GM19351 (cell line): ENCODE measurements around the gene CARNS1.
A peak's percentile ranks its signal among the peaks of the same experiment; 100 is the strongest.
"Not testable (repeated sequence)": the region's sequence is repeated elsewhere in the genome, so short reads cannot be mapped to it uniquely, and the experiment has no call there.

Experiments used
- ATAC-seq: cut with Tn5 transposase; IDR thresholded peaks from one replicate; pipeline ENCODE4 v1.9.1; 2021; ENCODE audit warnings: mild to moderate bottlenecking, moderate library complexity; ENCODE audit not compliant: unreplicated experiment

Gene CARNS1

DNA sequence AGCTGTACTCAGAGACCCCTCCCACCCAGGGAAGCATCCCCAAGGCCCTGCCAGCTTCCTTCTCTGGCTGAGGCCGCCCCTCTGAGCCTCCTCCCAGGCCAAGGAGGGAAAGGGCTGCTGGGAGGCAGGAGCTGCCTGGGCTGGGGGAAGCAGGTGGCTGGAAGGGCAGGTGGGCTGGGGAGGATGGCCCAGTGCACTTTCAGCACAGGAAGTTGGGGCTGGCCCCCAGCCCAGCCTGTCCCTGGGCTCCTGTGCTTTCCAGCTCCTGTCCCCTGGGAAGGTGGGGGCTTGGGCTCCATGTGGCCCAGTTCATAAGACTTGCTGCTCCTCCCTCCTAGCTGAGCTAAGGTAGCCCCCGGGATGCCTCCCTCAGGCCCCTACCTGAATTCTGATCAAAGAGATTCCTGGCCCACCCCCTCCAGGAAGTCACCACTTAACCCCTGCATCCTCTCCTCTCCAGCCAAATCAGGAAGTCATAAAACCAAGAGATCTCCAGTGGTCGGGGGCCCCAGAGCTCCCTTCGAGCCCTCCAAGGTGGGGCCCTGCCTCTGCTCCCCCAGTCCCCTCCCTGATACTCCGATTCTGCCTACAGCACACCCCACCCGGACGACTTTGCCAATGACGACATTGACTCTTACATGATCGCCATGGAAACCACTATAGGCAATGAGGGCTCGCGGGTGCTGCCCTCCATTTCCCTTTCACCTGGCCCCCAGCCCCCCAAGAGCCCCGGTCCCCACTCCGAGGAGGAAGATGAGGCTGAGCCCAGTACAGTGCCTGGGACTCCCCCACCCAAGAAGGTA is 18.7 kb upstream of the CARNS1 start:
- ATAC-seq, result no peak

DNA sequence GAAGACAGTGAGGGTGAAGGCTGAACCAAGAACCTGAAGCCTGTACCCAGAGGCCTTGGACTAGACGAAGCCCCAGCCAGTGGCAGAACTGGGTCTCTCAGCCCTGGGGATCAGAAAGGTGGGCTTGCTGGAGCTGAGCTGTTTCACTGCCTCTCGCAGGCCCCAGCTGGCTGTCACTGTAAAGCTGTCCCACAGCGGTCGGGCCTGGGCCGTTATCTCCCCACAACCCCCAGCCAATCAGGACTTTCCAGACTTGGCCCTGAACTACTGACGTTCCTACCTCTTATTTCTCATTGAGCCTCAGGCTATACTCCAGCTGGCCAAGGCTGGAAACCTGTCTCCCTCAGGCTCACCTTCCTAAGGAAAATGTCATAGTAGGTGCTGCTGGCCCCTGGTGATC is 17.9 kb upstream of the CARNS1 start:
- ATAC-seq, result no peak

DNA sequence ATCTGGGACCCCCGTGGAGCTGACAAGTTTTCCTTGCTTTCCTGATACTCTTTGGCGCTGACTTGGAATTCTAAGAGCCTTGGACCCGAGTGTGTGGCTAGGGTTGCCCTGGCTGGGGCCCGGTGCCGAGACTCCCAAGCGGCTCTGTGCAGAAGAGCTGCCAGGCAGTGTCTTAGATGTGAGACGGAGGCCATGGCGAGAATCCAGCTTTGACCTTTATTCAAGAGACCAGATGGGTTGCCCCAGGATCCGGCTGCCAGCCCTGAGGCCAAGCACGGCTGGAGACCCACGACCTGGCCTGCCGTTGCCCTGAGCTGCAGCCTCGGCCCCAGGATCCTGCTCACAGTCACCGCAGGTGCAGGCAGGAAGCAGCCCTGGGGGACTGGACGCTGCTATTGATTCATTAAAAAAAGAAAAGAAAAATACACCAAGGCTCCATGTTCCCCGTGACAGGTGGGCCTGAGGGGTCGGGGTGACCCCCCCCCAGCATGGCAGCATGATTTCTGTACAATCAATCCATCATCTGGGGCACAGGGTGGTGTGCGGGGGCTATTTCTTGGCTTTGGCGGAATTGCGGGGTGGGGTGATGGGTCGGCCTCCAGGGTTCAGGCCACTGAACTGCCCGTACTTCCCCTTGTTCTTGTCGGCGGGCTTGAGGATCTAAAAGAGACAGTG is 17.4 kb upstream of the CARNS1 start:
- no peak for ATAC-seq

DNA sequence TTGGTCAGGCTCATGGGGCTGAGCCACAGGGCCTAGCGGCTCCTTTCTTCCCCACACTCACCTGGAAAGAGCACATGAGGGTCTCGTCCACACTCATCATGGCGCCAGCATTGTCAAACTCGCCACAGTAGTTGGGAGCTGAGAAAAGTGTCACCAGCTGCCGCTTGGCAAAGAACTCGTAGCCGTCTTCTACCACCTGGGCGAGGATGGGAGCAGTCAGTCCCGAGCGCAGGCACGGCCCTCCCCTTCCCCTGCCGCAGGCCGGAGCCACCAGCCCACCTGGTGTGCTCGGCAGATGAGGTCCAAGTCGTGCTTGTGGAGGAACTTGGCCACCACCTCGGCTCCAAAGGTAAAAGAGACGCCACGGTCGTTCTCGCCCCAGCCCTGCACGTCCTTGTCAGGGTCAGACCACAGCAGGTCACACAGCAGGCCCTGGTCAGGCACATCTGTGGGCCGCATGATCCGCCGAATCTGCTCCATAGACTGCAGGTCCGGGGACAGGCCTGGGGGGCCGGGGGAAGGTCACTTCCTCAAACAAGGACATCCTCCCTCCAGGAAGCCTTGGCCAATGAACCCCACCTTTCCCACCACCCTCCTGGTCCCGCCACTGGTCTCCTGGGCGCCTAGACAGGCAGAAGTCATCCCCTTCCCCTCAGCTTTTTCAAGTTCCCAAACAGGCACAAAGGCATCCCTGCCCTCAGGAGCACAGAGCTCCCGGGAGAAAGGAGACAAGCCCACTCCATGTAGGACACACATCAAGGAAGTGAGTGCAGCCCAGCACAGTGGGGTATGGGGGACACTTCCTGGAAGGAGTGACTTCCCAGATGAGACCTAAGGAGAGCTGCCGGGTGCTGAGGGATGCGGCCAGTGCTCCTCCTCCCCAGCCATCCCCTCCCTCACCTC is 16.6 kb upstream of the CARNS1 start:
- ATAC-seq, result no peak

DNA sequence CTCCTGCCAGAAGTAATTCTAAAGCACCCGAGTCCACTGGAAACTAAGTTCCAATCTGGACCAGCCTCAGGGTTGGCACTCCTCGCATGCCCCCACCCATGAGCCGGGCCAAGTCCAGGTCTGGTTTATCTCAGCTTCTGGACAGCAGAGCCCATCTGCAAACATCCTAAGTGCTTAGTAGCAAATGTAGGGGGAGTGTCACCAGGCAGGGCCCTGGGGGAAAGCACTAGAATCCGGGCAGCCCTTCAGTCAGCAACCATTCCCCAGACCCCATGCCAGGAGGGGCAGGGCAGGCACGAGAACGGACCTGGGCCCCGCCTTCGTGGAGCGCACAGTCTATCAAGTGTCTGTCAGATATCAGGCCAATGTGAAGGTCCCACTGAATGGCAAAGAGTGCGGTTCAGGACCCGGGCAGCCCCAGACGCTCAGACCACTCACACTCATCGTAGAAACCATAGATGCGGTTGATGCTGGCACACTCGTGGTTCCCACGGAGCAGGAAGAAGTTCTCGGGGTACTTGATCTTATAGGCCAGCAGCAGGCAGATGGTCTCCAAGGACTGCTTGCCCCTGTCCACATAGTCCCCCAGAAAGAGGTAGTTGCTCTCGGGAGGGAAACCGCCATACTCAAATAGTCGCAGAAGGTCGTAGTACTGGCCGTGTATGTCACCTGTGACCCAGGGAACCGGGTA is 15.1 kb upstream of the CARNS1 start:
- no peak for ATAC-seq

DNA sequence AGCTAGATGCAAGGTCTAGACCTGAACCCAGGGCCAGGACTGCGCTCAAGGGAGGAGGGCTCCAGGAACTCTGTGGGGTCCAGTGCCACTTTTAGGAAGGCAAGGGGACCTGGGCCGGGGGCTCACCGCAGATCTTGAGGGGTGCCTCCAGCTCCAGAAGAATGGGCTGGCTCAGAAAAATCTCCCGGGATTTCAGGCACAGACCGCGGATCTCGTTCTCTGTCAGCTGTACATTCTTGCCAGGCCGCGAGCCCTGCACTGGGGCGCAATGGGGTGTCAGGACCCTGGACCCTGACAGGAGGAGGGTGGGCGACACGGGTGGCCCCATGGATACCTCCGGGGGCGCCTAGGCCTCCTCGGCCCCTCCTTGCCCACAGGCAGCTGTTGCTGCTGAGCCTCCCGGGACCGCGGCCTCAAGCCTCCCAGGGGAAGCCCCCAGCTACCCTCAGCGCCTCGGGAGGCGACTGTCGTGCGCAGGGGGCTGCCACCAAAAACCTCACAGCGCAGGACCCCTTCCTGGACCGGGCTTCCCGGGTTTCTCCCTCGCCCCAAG is 14.5 kb upstream of the CARNS1 start:
- ATAC-seq, result peak; percentile 13

DNA sequence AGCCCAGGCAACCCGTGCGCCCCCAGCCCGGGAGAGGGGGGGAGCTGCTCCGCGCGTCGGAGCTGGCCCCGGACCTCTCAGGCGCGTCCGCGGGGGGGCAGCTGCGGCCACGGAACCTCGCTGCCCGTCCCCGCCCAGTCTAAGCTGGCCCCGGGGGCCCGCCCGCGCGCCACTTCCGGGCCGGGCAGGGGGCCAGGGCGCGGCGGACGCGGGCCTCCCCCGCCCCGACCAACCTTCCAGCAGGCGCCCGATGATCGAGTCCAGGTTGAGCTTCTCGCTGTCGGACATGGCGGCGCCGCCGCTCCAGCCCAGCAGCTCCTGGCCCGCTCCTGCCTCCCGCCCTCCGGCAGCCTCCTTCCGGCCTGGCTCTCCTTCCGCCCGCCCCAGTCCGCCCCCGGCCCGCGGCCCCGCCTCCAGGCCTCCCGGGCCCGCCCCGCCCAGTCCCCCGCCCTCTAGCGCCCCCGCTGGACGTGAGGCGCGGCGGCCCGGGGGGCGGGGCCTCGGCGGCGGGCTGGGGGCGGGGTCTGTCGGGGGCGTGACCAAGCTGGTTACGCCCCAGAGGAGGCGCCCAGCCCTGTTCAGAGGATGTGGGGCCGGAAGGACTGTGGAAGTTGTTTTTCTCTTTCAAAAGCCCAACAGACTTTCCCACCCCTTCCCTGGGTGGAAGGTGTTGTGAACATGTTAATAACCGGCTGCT is 13.8 kb upstream of the CARNS1 start, which contains the start of gene PPP1CA:
Gene PPP1CA (minus strand): TSS at position 364 of the 697 bp plus-strand sequence. CDS start 76 bp downstream, at position 288.
- peak; percentile 55 for ATAC-seq

DNA sequence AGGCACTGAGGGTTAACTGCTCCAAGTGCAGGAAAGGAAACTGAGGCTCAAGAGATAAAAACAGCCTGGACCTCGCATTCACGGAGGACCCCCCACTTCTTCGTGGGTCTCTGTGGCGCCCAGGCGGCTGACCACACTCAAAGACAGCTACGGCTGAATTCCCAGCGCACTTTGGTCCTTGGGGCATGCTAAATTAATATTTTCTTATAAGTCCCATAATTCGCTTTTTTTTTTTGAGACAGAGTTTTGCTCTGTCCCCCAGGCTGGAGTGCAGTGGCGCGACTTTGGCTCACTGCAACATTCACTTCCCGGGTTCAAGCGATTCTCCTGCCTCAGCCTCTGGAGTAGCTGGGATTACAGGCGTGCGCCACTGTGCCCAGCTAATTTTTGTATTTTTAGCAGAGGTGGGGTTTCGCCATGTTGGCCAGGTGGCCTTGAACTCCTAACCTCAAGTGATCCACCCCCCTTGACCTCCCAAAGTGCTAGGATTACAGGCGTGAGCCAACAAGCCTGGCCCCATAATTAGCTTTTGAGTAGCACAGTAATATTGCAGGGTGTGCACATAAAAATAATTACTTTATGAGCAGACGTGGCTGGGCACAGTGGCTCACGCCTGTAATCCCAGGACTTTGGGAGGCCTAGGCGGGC is 13.2 kb upstream of the CARNS1 start:
- not testable (repeated sequence) for ATAC-seq

DNA sequence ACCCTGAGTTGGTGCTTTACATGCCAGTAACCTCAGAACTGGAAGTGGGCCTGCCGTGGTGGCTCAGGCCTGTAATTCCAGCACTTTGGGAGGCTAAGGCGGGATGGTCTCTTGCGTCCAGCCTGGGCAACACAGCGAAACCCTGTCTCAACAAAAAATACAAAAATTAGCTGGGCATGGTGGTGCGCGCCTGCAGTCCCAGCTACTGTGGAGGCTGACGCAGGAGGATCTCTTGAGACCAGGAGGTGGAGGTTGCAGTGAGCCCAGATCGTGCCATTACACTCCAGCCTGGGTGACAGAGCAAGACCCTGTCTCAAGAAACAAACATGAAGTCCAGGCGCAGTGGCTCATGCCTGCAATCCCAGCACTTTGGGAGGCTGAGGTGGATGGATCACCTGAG is 12.4 kb upstream of the CARNS1 start:
- ATAC-seq, result not testable (repeated sequence)

DNA sequence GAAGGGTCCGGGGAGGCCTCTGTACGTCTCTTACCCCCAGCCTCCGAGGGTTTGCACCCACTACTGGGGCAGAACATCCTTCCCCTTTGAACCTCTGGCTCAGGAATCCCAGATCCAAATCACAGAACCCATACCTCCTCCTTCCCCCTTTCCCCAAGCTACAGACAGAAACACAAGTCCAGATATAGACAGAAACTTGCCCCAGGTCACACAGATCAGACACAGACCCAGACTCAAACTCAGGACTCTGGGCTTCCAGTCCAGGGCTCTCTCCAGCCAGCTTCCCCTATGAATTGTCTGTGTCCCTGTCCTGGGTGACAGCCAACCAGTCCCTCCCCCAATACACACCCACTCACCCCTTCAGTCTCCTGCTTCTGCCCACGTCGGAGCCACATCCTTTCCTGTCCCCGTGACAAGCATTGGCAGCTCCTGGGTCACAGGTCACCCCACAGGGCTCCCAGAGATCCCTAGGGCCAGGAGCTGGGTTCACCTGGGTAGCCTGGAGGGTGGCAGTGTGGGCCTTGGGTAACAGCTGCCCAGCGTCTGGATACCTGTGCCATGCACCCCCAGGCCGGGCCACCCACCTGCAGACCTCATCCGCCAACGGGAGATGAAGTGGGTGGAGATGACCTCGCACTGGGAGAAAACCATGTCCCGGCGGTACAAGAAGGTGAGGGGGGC is 10.8 kb upstream of the CARNS1 start:
- no peak for ATAC-seq

DNA sequence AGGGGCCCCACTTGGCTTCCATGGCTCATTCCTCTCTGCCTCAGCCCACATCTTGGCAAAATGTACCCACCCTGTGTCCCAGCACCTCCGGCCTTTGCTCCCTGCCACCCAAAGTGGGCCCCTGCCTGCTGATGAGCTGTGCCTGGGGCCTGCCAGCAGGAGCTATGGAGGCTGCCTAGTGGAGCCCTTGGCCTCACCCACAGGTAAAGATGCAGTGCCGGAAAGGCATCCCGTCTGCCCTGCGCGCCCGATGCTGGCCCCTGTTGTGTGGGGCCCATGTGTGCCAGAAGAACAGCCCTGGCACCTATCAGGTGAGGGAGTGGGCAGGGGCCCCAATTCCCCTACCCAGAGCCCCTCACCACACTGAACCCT is 10.3 kb upstream of the CARNS1 start:
- ATAC-seq, result no peak

DNA sequence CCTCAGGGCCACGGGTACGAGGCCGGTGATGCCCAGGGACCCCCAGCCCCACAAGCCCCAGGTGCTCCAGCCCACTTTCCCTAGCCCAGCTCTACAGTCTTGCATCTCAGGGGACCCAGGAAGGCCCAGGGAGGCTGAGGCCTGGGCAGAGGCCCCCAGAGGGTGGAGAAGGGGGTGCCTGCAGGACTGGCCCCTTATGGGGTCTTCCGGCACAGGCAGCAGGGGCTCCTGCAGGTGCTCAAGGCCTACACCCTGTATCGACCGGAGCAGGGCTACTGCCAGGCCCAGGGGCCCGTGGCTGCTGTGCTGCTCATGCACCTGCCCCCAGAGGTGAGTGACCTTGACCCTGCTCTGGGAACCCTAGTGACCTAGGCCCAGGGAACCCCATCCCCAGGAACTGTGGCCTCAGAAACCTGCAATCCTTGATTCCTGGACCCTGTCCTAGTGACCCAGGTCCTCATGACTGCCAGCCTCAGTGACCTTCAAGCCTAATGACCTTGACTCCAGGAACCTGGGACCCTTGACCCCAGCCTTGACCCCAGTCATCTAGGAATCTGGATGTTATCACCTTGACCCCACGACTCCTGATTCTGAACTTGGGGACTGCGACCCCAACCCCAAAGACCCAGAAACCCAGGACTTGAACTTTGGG is 9.7 kb upstream of the CARNS1 start:
- ATAC-seq, result no peak

DNA sequence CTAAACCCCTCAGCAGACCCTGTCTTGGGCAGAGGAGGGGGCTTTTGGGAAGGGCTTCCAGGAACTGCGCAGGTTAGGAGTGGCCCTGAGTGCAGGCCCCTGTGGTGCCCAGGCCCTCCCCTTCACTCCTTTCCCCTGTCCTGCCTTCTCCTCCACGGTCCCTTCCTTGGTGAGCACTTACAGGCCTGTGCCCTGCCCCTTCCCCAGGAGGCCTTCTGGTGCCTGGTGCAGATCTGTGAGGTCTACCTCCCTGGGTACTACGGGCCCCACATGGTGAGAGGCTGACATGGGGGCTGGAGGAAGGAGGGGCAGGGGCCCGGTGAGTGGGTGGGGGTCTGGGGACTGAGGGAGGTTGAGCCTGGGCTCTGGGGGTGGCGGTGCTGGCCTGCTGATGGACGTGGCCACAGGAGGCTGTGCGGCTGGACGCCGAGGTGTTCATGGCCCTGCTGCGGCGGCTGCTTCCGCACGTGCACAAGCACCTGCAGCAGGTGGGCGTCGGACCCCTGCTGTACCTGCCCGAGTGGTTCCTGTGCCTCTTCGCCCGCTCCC is 9.0 kb upstream of the CARNS1 start:
- ATAC-seq, result no peak

DNA sequence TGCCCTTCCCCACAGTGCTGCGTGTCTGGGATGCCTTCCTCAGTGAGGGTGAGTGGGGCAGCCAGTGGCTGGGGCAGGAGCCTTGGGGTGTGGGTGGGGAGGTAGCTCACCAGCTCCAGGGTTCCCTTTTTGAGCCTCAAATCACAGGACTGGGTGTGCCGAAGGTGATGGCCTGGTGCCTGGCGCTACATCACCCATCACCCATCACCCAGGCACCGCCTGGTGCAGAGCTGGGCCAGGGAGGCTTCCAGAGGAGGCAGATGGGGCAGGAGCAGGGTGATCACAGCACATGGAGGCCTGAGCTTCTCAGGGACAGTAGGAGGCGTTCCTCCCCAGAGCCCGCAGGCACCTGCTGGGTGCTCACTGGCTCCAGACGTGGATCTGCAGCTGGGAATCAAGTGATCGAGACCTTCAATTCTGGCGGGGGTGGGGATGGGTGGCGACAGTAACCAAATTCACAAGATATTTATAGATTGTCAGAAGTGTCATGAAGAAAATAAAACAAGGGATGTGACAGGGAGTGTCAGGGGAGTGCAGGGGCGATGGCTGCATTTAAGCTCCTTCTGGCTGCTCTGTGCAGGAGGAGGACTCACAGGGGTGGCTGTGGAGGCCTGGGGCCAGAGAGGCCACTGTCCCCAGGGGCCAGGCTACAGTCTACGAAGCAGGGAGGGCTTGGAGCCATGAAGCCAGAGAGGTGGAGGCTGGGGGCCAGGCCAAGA is 8.3 kb upstream of the CARNS1 start:
- ATAC-seq, result no peak

DNA sequence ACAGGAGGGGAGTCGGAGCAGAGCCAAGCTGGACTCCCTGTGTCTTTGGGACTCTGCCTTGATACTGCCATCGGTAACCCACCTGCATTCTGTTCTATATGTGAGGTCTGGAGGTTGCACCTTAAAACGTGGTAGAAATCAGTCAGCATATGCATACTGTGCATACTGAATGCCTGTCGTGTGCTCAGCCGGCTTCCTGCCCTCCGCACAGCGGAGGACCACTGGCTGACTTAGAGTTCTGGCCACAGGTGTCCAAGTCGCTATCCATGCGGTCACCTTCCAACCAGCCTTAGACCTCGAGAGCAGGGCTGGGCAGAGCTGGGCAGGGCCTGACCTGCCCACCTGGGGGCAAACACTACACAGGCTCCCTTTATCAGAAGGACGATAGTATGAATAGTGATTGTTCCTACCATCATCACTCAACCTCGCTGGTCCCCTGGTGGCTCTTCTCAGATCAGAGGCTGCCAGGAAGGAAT is 7.8 kb upstream of the CARNS1 start:
- no peak for ATAC-seq

DNA sequence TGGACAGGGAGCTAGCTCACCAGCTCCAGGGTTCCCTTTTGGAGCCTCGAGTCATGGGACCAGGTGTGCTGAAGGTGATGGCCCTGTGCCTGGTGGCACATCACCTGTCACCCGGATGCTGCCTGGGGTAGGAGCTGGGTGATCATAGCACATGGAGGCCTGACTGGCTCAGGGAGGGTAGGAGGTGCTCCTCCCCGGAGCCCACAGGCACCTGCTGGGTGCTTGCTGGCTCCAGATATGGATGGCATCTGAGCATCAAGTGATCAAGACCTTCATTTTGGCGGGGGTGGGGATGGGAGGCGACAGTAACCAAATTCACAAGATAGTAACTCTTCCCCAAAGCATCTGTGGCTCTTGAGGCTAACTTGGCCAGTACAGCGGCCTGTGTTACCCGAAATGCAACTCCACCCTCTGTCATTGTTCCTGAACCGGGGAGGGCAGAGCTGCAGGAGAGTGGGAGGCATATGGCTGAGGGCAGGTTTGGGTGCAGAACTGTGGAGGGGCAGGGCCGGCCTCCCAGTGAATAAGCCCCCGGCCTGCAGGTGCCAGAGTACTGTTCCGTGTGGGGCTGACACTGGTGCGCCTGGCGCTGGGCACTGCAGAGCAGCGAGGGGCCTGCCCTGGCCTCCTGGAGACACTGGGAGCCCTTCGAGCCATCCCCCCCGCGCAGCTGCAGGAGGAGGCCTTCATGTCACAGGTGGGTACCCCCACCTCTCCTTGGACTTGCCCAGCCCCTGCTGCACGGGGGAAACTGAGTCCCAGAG is 6.9 kb upstream of the CARNS1 start:
- no peak for ATAC-seq
